ENCODE results near the gene RAPGEF5.

RAPGEF5 gene

GRCh38 chr7:22301790-22302189 is 55.2 kb downstream of the RAPGEF5 start:
- DNase-seq: no peak

DNA sequence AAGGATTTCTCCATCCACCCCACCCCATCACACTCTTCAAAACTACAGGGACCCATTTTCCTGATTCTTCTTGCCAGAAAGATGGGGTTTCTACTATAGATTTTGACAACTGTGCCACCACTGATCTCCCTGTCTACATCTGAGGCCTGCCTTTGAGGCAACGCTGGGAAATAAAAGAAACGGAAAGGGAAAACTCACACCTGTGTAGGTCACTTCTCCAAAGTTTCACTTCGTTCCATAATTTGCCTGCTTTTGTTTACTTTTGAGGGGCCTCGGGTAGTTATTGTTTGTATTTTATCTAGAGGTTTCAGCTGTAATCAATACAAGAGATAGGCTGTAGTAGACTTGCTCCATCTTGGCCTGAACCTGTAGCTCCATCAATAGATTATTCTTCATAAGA is 56.1 kb downstream of the RAPGEF5 start:
- DNase-seq: no peak

GRCh38 chr7:22296916-22297315 is 60.0 kb downstream of the RAPGEF5 start:
- DNase-seq: peak in 1 of 2 donors; percentile 67

DNA sequence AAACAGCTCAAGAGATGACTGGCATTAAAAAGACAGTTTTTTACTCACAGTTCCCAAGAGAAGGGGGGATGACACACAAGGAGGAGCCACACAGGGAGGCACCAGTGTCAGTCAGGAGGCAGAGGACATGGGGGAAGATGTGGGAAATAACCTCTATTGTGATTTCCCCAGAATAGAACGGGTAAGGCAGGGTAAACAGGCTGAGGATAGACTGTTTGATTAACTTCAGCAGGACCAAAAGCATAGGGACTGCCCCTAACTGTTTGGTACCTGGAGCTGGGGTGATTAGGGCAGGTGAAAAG is 60.7 kb downstream of the RAPGEF5 start:
- no peak for DNase-seq

- DNase-seq: peak in 1 of 2 donors; percentile 55
Measured at GRCh38 chr7:22295402-22296264, 61.3 kb downstream of the RAPGEF5 start.

DNA sequence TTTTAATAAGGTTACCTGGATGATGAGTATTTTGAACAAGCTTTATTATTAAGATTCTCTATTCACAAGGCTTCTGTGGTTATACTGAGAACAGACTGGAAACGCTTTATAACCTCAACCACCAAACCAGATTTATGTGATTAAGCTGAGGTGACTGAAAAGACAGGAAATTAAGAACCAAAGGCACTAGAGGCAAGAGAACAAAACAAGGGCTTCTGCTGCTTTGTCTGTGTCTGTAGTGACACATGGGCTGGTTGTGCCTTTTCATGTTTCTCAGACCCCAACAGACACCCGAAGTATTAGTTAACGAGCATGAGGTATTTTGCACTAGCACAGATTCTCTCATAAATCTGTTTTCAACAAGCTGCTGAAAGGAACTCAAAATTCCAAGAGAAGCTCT is 64.4 kb downstream of the RAPGEF5 start:
- DNase-seq: no peak

DNA sequence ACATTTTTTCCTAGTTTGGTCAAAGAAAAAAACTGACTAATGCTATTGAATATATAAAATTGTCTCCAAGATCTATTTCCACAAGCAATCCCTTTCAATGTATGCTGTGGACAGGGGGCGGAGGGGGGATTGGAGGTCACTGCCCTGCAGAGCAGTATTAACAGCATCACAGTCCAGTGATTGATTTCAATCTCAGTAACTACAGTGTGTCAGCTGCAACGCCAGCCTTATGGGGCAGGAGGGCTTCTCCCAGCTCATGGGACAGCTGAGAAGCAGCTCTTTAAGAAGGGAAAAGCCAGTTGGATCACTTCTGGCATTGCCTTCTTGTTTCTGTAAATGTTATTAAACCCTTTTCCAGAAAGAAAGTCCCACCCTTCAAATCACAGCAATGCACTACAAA is 65.0 kb downstream of the RAPGEF5 start:
- peak in 1 of 2 donors; percentile 20 for DNase-seq

DNA sequence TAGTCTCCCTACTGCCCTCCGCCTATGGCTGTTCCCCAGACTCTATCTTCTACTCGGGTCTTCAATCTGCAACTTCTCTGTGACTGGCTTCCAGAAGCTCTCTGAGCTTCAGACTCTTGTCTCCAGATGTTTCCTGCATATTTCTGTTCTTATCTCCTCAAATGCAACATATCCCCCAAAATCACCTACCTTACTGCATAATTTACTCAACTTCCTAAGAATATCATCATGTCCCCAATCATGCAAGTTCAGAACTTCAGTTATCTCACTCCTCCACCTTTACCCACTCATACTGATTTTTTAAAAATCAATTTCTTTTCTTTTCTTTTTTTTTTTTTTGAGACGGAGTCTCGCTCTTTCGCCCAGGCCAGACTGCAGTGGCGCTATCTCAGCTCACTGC is 68.8 kb downstream of the RAPGEF5 start:
- no peak for DNase-seq

GRCh38 chr7:22287412-22287811 is 69.5 kb downstream of the RAPGEF5 start:
- no peak for DNase-seq

DNA sequence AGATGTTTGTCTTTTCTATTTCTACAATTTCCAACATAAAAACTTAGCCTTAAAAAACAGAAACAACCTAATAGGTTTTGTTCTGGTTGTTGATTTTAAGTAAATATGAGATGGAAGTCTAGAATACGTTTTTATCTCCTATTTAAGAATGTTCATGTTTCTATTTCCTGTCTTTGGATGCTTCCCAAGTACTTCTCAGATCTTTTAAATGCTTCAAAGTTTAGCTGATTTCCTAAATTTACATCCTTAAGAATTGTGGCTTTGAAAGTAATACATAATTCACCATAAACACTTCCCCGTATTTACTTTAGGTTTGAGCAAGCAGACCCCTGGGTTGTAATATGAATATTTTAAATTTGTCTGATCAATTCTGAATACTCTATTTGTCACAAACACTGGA is 70.5 kb downstream of the RAPGEF5 start:
- no peak for DNase-seq

DNA sequence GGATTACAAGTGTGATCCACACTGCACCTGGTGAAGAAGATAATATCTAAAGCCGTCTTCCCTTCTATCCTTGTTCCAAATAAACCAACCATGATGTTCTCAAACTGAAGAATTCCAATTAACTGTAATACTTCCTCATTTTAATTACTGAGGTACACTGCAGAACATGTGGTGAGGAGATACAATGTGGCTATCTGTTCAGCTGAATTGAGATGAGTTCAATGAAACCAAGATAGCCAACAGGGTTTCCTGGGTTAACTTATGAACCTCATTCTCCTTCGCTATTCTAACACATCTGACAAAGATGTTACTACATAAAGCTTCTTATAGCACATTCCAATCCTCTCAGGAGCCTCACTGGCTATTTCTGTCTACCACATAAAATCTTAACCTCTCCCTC is 75.5 kb downstream of the RAPGEF5 start:
- no peak for DNase-seq

- no peak for DNase-seq
Measured at GRCh38 chr7:22280031-22280430, 76.9 kb downstream of the RAPGEF5 start.

DNA sequence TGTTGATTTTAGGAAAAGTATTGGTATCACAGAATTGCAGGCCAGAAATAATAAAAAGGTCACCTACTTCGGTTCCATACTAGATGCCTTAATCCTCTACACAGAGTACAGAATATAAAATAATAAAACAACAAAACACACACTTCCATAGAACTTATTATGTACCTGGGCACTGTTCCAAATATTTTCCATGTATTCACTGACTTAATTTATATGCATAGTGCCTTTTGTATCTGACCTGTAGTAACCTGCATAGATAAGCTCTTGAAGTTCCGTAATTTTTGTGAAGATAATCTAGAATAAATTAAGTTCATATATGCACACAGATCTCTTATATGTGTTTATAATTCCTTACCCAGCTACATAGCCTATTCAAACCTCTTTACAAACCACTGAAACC is 78.3 kb downstream of the RAPGEF5 start:
- DNase-seq: no peak

DNA sequence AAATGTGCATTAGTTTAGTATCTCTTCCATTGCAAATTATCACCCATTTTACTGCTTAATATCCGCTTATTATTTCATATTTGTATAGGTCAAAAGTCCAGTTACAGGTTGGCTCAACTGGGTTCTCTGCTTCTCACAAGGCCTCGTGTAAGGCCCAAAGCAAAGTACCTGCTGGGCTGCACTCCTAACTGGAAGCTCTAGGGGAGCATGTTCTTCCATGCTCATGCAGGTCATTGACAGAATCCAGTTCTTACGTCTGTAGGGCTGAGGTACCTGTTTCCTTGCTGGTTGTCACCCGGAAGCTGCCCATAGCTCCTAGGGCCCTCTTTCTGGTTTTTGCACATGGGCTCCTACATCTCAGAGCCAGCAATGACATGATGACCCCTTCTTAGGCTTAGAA is 79.6 kb downstream of the RAPGEF5 start:
- DNase-seq: no peak

DNA sequence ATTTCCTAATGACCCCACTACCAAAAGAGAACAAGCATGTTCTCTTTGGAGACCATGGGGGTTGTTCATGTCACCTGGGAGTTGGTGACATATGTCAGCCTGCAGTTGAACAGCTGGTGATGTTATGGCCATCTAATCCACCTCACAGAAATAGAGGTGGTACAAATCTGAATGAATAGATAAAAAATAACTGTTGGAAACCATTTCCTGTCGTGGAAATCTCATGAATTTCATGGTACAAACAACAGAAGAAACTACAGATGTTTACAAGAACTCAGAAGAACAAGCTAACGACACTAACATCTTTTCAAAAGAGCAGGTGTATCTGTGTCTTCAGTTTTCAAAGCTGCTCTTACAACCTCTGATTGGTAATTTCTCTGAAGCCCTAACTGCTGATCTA is 81.3 kb downstream of the RAPGEF5 start:
- no peak for DNase-seq

DNA sequence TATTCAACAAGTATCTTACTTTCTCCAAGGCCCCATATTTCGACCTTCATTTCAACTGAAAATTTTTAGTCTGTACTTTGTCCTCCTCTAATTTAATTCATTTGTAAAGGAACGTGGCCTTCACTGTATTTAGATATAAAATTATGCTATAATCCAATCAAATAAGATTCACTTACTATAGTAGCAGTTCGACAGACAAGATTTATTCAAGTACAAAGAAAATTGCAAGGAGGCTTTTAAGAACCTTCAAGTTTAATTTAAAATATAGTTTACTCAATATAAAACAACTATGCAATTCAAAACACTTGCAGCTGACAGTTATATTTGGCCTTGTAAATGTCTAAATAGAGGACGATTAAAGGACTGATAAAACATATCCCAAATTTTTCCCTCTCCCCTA is 85.6 kb downstream of the RAPGEF5 start:
- no peak for DNase-seq

GRCh38 chr7:22270371-22270770 is 86.6 kb downstream of the RAPGEF5 start:
- no peak for DNase-seq

DNA sequence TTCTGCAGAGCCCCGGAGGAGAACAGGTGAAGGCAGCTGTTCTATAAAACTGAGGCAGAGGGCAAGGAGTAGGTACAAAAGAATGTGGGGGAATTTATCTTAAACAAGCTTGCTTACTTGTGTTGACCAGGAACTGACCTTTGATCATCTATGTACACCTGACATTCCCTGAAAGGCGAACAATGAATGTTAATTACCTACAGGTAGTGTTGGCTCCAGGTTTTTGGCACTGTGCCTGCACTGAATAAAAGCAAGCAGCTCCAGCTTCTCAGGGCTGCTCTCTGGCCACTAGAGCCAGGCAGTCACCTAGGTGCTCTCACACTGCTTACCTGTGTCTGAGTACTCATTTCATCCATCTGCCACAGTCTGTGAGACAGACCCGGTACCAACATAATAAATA is 87.0 kb downstream of the RAPGEF5 start:
- no peak for DNase-seq

GRCh38 chr7:22268884-22269421 is 88.0 kb downstream of the RAPGEF5 start:
- no peak for DNase-seq

- no peak for DNase-seq
Measured at GRCh38 chr7:22267930-22268615, 88.9 kb downstream of the RAPGEF5 start.

- no peak for DNase-seq
Measured at GRCh38 chr7:22262538-22262937, 94.4 kb downstream of the RAPGEF5 start.

- DNase-seq: peak in 1 of 2 donors; percentile 55
Measured at GRCh38 chr7:22256541-22257096, 100.3 kb downstream of the RAPGEF5 start.

DNA sequence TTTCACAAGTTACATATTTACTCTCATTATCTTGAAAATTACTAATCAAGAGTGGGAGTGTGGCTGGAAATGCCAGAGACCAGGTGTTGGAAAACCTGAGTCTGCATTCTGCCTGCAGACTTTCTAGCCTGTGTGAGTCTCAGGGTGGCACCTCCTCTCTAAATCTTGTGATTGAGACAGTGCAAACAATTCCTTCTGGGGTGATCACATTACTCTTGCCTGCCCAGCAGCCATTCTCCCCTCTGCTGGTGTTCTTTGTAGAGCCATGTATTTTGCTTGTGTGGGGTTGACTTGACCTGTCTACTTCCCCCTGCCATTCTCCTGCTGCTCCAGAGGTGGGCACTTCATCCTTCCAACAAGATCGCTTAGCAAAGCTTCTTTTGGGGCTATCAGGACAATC is 101.1 kb downstream of the RAPGEF5 start:
- no peak for DNase-seq

- no peak for DNase-seq
Measured at GRCh38 chr7:22255342-22255741, 101.6 kb downstream of the RAPGEF5 start.
